Thyroid gland (tissue), 4 donors: ENCODE results near the gene PCDHGC3.

Source experiments
- CTCF ChIP-seq, 6 experiments: fragments of 200-600 bp in 3 of 6; fragments of 450-650 bp in 3 of 6; sonication (generic) in 3 of 6; IDR thresholded peaks; one replicate each; pipeline ENCODE4 v1.5.1; 2016 to 2019; ENCODE audit warnings: antibody characterized with exemption in 6 of 6, mild to moderate bottlenecking in 2 of 6, inconsistent platforms in 1 of 6, moderate library complexity in 1 of 6
- POLR2A ChIP-seq, 2 donors: fragments of 450-650 bp; IDR thresholded peaks; one replicate each; pipeline ENCODE4 v1.6.1; 2017; ENCODE audit warnings: antibody characterized with exemption in 2 of 2, mild to moderate bottlenecking in 2 of 2, moderate library complexity in 1 of 2

GRCh38 chr5:141493500-141494422, 18.0 kb downstream of the PCDHGC3 start:
- TF ChIP-seq CTCF (IDR thresholded peaks at IDR 0.05) (no peak), POLR2A (IDR thresholded peaks at IDR 0.05) (no peak)
